LNCaP clone FGC (cell line): Measurements from ENCODE around the gene ASPG.

Source experiments
- DNase-seq: peaks from one replicate; pipeline ENCODE4 v3.0.0-alpha.2; 2011; ENCODE audit warnings: low read depth
- H3K4me3 ChIP-seq: 2 replicates; pipeline ENCODE4 v1.5.1; 2011; ENCODE audit warnings: mild to moderate bottlenecking, low read depth, low read length, control low read depth
- TF ChIP-seq, protein P1 (sequence below): IDR thresholded peaks from 2 replicates; pipeline ENCODE4 v1.5.1; 2012; ENCODE audit warnings: mild to moderate bottlenecking; ENCODE audit not compliant: control insufficient read depth, insufficient read depth; ENCODE audit errors: extremely low read depth

Gene ASPG

DNA sequence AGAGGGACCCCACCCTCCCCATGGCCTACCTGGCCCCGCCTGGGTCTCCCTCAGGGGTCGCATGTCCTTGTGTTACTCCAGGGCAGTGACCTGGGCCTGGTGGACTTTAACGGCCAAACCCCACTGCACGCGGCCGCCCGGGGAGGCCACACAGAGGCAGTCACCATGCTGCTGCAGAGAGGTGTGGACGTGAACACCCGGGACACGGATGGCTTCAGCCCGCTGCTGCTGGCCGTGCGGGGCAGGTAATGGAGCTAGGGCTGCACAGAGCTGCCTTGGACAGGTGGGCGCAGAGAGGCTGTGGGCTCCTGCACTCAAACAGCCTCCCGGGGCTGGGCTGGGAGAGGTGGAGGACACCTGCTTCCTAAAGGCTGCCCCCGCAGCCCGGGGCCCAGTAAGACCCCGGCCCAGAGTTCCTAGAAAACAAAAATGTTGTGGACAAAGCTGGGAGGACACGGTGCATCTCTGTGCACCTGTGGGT, 21.6 kb downstream of the ASPG start:
- TF ChIP-seq, protein P1, sequence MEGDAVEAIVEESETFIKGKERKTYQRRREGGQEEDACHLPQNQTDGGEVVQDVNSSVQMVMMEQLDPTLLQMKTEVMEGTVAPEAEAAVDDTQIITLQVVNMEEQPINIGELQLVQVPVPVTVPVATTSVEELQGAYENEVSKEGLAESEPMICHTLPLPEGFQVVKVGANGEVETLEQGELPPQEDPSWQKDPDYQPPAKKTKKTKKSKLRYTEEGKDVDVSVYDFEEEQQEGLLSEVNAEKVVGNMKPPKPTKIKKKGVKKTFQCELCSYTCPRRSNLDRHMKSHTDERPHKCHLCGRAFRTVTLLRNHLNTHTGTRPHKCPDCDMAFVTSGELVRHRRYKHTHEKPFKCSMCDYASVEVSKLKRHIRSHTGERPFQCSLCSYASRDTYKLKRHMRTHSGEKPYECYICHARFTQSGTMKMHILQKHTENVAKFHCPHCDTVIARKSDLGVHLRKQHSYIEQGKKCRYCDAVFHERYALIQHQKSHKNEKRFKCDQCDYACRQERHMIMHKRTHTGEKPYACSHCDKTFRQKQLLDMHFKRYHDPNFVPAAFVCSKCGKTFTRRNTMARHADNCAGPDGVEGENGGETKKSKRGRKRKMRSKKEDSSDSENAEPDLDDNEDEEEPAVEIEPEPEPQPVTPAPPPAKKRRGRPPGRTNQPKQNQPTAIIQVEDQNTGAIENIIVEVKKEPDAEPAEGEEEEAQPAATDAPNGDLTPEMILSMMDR = no peak
- no peak overlapping the region for H3K4me3 ChIP-seq
- DNase-seq = no peak

DNA sequence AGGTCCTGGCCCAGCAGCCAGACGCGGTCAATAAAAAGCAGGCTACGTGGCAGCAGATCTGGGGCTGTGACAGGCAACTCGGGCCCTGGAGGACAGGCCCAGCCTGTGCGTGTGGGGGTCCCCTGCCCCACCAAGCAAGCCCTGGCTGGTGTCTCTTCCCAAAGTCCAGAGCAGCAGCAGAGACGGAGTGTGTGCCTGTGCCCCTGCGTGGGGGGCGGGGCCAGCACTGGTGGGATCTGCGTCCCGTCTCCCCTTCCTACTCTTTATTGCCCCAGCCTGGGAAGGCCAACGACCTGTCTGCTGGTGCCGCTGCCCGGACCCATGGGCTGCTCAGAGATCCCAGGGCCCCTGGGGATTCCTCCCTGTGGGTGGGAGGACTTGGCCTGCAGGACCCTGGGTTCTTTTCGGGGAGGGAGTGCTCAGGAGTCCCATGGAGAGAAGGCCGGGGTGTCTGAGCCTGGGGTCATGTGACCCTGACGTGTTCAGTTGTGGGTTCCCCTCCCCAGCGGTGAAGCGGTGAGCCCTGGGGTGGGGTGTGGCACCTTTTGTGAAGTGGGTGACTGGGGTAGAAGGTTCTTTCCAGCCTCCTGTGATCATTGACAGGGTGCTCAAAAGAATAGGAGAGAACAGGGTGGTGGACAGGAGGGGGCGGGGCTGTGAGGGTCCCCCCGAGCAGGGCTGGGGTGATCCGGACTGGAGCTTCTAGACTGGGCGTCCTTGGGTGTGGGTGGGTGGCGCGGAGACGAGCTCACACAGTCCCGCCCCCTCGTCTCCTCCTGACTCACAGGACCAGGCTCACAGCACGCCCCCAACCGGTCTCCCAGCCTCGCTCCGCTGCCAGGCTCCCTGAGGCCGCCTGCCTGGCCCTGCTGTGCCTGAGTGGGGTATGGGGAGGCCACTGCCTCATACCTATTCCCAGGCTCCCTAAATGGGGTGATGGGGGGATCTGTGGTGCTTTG, 22.4 kb downstream of the ASPG start:
- TF ChIP-seq, protein P1 = no peak
- DNase-seq = no peak

DNA sequence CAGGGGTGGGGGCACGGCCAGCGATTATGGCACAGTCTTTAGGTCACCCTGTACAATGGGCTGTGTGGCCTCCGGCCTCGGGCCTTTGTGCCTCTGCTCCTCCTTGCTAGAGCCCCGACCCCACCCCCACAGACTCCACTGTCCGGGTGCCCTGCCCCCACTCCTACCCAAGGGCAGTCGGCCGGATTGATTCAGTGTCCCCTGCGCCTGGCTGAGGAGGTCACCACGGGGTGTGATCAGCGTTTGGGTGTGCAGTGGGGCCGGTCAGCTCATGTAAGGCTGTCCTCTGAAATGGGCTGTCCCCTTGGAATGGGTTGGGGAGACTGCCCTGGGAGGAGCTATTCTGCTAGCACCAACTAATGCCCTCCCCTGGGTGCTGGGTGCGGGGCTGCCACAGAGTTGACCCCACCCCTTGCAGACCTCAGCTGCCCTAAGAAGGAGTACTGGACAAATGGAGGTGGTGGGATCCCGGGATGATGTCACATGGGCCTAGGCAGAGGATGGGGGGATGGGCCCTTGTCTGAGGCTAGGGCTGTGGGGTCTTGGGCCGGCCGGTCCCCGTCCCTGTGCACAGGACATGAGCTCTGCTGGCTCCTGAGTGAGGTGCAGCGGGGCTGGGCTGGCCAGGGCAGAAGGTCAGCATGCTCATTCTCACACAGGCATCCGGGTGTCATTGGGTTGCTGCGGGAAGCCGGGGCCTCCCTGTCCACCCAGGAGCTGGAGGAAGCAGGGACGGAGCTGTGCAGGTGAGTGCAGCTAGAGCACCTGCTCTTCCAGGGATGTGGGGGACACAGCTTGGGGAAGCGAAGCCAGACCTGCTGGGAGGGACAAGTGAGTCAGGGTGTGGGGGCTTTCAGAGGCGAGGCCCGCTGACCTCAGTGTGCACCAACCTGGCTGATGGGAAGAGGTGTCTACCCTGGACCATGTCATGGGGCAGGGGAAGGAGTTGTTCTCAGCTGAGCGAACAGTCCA, 23.4 kb downstream of the ASPG start:
- H3K4me3 ChIP-seq = no peak overlapping the region
- no peak for DNase-seq
- TF ChIP-seq, protein P1 = no peak

More for the DNA sequence above, 22.4 kb downstream of the ASPG start:
- H3K4me3 ChIP-seq = no peak overlapping the region

DNA sequence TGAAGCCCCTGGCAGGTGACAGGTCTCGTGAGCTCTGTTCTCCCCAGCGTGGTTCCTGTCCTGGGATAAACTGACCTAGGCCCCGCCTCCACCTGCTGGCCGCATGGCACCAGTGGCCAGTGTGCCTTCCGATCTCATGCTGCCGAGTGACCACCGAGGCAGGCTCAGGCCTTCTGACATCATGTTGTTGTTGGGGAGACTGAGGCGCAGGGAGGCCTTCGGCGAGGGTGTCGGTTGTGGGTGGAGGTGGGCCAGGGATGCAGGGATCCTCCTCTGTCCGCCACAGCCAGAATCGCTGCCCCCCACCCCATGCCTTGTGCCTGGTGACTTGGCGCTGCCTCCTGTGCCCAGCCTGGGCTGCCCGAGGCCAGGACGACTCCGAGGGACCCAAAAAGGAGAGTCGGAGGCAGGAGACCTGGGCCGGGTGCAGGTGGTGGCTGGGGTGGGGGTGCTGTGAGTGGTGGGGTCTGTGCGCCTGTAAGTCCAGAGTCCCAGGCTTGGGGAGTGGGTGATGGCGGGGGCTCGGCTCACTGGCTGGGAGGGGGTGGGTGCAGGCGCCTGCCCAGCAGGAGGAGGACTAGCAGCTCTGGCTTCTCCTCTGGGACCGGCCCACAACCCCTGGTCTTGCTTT, 24.3 kb downstream of the ASPG start:
- H3K4me3 ChIP-seq = no peak overlapping the region
- TF ChIP-seq, protein P1 = no peak
- DNase-seq = no peak

DNA sequence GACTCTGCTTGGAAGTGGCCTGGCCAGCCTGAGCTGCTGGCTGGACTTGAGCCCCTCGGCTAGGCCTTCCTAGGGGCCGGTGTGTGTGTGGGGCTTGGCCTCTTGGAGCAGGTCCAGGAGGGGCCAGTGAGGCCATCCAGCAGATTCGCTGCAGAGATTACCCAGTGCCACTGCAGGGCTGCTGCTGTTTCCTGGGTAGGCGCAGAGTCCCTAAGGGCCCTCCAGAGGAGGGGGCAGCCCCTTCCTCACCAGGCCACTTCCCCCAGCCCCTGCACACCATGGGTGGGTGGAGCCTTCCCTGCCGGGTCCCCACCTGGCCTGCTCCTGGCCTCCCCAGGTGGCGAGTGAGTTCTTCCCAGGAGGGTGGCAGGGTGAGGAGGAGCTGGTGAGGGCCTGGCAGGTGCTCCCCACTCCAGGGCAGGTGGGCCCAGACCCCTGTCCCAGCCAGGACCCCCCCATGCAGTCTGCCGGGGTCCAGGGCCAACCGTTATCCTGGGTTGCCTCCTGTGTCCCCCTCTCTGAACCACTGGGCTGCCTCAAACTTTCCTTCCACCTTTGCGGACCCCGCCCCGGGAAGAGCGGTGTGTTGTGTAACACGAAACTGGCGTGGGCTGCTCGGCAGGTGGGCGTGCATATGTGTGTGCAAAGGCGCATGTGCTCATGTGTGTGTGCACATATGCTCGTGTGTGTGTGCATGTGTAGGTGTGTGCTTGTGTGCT, 25.1 kb downstream of the ASPG start:
- no peak for DNase-seq
- no peak overlapping the region for H3K4me3 ChIP-seq
- TF ChIP-seq, protein P1 = no peak
